Hepatocyte (in vitro differentiated cells): ENCODE measurements around the gene SIDT1.

Experiments
- EZH2phosphoT487 ChIP-seq: fragments of 200-600 bp; sonication (generic); IDR thresholded peaks from one replicate; pipeline ENCODE4 v1.6.1; 2018; ENCODE audit warnings: antibody characterized with exemption, mild to moderate bottlenecking, low read depth, moderate library complexity; ENCODE audit not compliant: unreplicated experiment, severe bottlenecking
- TF ChIP-seq, protein P1 (sequence below): fragments of 200-600 bp; sonication (generic); IDR thresholded peaks from 2 replicates; pipeline ENCODE4 v1.5.1; 2016; ENCODE audit warnings: antibody characterized with exemption, mild to moderate bottlenecking; ENCODE audit not compliant: poor library complexity

DNA sequence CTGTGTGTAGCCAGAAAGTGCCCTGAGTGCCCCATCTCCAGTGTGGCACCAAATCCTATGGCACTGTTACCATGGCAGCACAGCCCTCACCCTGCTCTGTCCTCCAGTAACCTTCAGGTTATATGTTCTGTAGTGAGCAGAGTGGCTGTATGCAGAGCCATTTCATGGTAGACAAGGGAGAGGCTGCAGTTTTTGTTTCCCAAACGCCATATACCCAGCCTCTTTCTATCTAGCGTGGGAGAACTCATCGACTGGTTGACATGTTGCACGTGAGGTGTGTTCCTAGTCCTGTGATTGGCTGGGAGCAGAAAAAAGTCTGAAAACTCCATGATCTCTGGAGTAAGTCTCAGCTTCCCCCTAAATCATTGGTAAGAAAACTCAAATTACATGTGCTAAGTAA is 2.0 kb downstream of the SIDT1 start:
- TF ChIP-seq, protein P1, sequence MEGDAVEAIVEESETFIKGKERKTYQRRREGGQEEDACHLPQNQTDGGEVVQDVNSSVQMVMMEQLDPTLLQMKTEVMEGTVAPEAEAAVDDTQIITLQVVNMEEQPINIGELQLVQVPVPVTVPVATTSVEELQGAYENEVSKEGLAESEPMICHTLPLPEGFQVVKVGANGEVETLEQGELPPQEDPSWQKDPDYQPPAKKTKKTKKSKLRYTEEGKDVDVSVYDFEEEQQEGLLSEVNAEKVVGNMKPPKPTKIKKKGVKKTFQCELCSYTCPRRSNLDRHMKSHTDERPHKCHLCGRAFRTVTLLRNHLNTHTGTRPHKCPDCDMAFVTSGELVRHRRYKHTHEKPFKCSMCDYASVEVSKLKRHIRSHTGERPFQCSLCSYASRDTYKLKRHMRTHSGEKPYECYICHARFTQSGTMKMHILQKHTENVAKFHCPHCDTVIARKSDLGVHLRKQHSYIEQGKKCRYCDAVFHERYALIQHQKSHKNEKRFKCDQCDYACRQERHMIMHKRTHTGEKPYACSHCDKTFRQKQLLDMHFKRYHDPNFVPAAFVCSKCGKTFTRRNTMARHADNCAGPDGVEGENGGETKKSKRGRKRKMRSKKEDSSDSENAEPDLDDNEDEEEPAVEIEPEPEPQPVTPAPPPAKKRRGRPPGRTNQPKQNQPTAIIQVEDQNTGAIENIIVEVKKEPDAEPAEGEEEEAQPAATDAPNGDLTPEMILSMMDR, result no peak
- TF ChIP-seq EZH2phosphoT487, result no peak
